AG10803 (cell line): ENCODE measurements around the gene SDHAF1.
A peak's percentile ranks its signal among the peaks of the same experiment; 100 is the strongest.
"Not testable (repeated sequence)": the region's sequence is repeated elsewhere in the genome, so short reads cannot be mapped to it uniquely, and the experiment has no call there.

Experiments
- DNase-seq: peaks from one replicate; pipeline ENCODE4 v3.0.0; 2010; ENCODE audit warnings: low read depth
- H3K4me3 ChIP-seq: 2 replicates; pipeline ENCODE4 v1.5.1; 2011; ENCODE audit warnings: mild to moderate bottlenecking, low read length, control low read depth
- TF ChIP-seq, protein P1 (sequence below): conservative IDR thresholded peaks from 2 replicates; pipeline ENCODE4 v1.5.1; 2011; ENCODE audit warnings: mild to moderate bottlenecking, low read length, control low read depth, inconsistent platforms

SDHAF1 gene, protein sequence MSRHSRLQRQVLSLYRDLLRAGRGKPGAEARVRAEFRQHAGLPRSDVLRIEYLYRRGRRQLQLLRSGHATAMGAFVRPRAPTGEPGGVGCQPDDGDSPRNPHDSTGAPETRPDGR

DNA sequence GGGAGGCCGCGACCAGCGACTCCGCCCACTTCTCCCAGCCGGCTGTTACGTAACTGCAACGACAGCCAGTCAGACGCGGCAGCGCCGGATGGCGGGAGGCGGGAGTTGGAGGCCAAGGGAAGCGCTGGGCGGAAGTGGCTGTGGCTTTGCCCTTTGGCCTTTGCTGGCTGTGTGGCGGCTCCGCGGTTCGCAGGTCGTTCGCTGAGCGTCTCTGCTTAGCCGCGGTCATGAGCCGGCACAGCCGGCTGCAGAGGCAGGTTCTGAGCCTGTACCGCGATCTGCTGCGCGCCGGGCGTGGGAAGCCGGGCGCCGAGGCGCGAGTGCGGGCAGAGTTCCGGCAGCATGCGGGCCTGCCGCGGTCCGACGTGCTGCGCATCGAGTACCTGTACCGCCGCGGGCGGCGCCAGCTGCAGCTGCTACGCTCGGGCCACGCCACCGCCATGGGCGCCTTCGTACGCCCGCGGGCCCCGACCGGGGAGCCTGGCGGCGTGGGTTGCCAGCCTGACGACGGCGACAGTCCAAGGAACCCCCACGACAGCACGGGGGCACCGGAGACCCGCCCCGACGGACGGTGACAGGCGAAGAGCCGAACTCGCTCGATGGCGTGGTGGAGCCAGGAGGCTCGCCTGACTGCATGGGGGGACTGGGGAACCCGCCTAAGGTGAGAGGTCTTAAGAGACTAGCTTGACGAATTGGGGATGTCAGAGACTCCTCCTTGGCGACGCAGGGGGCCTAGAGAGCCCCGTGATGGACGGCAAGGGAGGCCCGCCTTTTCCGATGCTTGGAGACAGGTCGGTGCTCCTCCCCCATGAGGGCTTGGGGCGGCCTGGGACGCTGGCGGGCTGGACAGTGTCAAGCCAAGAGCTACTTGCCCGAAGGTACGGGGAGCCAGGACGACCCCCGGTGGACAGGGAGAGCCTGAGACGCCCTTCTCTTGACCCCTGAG lies at the start of gene SDHAF1:
Gene SDHAF1, plus strand, starts transcription at position 141 of the 946 bp plus-strand sequence. Its CDS starts 87 bp downstream, at position 228.
- TF ChIP-seq, protein P1, sequence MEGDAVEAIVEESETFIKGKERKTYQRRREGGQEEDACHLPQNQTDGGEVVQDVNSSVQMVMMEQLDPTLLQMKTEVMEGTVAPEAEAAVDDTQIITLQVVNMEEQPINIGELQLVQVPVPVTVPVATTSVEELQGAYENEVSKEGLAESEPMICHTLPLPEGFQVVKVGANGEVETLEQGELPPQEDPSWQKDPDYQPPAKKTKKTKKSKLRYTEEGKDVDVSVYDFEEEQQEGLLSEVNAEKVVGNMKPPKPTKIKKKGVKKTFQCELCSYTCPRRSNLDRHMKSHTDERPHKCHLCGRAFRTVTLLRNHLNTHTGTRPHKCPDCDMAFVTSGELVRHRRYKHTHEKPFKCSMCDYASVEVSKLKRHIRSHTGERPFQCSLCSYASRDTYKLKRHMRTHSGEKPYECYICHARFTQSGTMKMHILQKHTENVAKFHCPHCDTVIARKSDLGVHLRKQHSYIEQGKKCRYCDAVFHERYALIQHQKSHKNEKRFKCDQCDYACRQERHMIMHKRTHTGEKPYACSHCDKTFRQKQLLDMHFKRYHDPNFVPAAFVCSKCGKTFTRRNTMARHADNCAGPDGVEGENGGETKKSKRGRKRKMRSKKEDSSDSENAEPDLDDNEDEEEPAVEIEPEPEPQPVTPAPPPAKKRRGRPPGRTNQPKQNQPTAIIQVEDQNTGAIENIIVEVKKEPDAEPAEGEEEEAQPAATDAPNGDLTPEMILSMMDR, result no peak
- DNase-seq, result peak; percentile 88
- peak within 1 kb of the TSS; percentile 91 for H3K4me3 ChIP-seq

DNA sequence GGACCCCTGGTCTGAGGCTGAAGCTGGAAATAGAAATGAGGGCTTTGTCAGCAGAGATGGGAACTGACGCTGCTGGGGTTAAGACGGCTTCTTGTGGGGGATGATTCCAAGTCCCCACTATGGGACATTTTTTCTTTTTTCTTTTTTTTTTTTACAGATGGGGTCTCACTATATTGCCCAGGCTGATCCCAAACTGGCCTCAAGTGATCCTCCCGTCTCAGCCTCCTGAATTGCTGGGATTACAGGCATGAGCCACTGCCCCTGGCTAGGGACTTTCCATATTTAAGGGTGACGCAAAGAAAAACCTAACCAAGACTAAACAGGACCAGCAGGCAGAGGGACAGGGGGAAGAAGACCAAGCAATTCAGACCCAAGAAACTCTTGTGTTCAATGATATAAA lies 48.8 kb upstream of the SDHAF1 start:
- no peak for DNase-seq
- TF ChIP-seq, protein P1, result no peak
- H3K4me3 ChIP-seq, result no peak overlapping the region

DNA sequence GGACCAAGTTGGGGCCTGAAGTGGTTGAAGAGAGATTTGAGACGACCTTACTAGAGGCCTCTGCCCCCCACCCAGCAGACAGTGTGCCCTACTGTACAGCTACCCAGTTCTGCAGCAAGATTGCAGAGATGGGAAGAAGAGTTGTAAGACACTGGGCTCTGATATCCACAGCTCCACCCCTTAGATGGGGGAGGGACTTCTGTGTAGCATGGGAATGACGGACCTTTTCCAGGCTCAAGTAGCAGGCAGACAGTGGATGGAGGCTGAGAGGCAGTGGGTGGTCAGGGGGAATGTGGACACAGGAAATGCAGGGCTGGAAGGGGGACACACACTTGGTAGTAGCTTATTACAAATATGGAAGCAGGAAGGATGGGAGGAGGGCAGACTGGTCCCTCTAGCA lies 45.9 kb upstream of the SDHAF1 start:
- H3K4me3 ChIP-seq, result no peak overlapping the region
- DNase-seq, result no peak
- TF ChIP-seq, protein P1, result no peak

DNA sequence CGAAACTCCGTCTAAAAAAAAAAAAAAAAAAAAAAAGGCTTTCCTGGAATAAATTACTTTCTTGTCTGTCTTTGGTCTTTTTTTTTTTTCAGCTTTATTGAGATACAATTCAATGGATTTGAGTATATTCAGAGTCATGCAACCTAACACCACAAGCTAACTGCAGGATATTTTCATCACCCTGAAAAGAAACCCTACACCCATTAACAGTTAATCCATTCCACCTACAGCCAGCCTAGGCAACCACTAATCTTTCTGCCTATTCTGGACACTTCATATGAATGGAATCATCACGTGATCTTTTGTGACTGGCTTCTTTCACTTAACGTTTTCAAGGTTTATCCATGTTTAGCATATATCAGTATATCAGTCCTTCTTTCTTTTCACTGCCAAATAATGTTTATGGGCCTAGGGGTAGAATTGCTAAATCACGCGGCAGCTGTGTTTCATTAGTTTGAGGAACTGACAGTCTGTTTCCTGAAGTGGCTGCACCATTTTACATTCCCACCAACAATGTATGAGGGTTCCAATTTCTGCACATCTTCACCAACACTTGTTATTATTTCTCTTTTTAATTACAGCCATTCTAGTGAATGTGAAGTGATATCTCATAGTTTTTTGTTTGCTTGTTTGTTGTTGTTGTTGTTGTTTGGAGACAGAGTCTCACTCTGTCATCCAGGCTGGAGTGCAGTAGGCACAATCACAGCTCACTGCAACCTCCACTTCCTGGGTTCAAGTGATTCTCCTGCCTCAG lies 38.9 kb upstream of the SDHAF1 start:
- TF ChIP-seq, protein P1, result no peak
- H3K4me3 ChIP-seq, result no peak overlapping the region
- DNase-seq, result no peak

DNA sequence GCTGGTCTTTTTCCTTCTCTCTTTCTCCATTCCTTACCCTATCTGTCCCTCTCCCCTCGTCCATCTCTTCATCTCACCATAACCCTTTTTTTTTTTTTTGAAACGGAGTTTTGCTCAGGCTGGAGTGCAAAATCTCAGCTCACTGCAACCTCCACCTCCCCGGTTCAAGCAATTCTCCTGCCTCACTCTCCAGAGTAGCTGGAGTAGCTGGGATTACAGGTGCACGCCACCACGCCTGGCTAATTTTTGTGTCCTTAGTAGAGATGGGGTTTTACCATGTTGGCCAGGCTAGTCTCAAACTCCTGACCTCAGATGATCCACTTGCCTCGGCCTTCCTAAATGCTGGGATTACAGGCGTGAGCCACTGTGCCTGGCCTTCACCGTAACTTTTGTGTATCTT lies 37.6 kb upstream of the SDHAF1 start:
- not testable (repeated sequence) for DNase-seq

DNA sequence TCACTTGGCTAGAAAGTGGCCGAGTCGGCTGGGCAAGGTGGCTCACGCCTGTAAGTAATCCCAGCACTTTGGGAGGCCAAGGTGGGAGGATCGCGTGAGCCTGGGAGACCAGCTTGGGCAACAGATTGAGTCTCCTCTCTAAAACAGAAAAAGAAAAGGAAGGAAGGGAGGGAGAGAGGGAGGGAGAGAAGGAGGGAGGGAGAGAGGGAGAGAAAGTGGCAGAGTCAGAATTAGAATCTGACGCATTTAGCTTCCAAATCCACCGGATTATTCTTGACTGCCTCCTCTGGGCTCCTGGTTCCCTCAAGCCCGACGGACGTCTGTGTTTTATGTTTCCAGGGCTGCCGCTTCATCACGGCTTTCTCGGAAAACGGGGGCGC lies 36.3 kb upstream of the SDHAF1 start:
- no peak for DNase-seq
- TF ChIP-seq, protein P1, result no peak
- H3K4me3 ChIP-seq, result no peak overlapping the region

More for the DNA sequence above, 37.6 kb upstream of the SDHAF1 start:
- H3K4me3 ChIP-seq, result not testable (repeated sequence)
